Ramos (cell line): Measurements from ENCODE around the gene CTAGE9.

ENCODE experiments used
- in situ Hi-C: fragments of 300-500 bp; cut with MboI; formaldehyde crosslinking; loops from one replicate; pipeline ENCODE4 v1.14.3; 2022; ENCODE audit warnings: low sequenced_read_pairs; ENCODE audit not compliant: unreplicated experiment

CTAGE9 gene

GRCh38 chr6:131681585-131681984 is 29.2 kb downstream of the CTAGE9 start:
- in situ Hi-C loops = loop anchor here (25.0 kb wide), 1 partner anchor 231 kb away; no protein-coding TSS in a partner anchor

- in situ Hi-C loops = loop anchor here (25.0 kb wide), 1 partner anchor 231 kb away; no protein-coding TSS in a partner anchor
Measured at GRCh38 chr6:131680868-131681267, 29.9 kb downstream of the CTAGE9 start.

- in situ Hi-C loops = loop anchor here (25.0 kb wide), 1 partner anchor 234 kb away; no protein-coding TSS in a partner anchor
Measured at GRCh38 chr6:131678442-131678841, 32.4 kb downstream of the CTAGE9 start.

- in situ Hi-C loops = no loop called here
Measured at GRCh38 chr6:131673184-131673583, 37.6 kb downstream of the CTAGE9 start.

GRCh38 chr6:131669891-131670290 is 40.9 kb downstream of the CTAGE9 start:
- in situ Hi-C loops = no loop called here

- in situ Hi-C loops = no loop called here
Measured at GRCh38 chr6:131663578-131664165, 47.1 kb downstream of the CTAGE9 start.

- in situ Hi-C loops = no loop called here
Measured at GRCh38 chr6:131660195-131660594, 50.6 kb downstream of the CTAGE9 start.
